IgD-negative memory B cell (primary cell): ENCODE data around the gene PAK6. TPM values are rescaled to one million over a fixed set of nuclear protein-coding genes. Genes with fewer than 3 reads are reported as not detected.
A peak's percentile ranks its signal among the peaks of the same experiment; 100 is the strongest.

Experiments used
- H3K27ac Mint-ChIP-seq, 3 donors: one replicate each; pipeline ENCODE4 v1.8.0; 2020 to 2022; ENCODE audit warnings: mild to moderate bottlenecking in 3 of 3, mixed read lengths in 3 of 3, moderate library complexity in 1 of 3
- H3K27me3 Mint-ChIP-seq: one replicate; pipeline ENCODE4 v1.8.0; 2021; ENCODE audit warnings: mixed read lengths
- H3K36me3 Mint-ChIP-seq: one replicate; pipeline ENCODE4 v1.8.0; 2020; ENCODE audit warnings: mild to moderate bottlenecking, mixed read lengths
- H3K4me1 Mint-ChIP-seq, 3 donors: one replicate each; pipeline ENCODE4 v1.8.0; 2020 to 2022; ENCODE audit warnings: mixed read lengths in 3 of 3, mild to moderate bottlenecking in 1 of 3
- H3K4me3 Mint-ChIP-seq, 4 donors: one replicate each; pipeline ENCODE4 v1.8.0; 2020 to 2022; ENCODE audit warnings: mild to moderate bottlenecking in 4 of 4, mixed read lengths in 4 of 4, moderate library complexity in 3 of 4
- H3K9me3 Mint-ChIP-seq, 3 donors: one replicate each; pipeline ENCODE4 v1.8.0; 2020 to 2021; ENCODE audit warnings: mixed read lengths in 3 of 3, mild to moderate bottlenecking in 1 of 3
- polyA plus RNA-seq: library from polyadenylated mRNA; unstranded; fragments of 300-500 nt; fragmentation: Illumina TruSeq; gene quantifications from one replicate; pipeline ENCODE4 v1.2.3, GENCODE V29; 2021

Gene PAK6
- polyA plus RNA-seq, 1 donor from 2014 or later, result not detected

DNA sequence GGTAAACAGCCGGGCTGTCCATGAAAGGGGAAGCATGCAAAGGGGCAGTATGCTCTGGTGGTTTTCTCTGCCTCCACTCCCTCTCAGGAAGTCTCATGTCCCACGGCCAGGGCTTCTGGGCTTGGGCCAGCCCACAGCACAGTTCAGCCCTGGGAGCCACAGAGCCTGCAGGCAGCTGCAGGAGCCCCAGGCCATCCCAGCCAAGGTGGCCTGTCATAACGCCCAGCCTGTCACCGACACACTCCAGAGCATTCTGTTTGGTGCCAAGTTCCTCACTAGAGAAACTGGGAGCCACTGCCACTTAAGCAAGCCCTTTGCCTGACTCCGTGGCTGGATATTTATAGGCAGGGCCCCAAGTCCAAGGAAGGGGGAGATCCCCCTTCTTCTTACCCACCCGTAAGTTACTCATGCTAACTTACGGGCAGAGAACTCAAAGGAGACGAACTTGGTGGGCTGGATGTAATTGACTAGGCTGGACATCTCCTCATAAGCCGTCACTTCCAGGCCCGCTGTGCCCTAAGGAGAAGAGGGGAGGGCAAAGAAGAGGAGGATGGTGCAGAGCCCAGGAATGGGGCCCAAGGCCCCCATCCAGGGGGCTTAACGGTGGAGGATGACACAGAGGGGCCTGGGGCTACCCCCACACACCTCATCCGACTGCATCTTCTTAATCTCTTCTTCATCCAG, 57.2 kb downstream of the PAK6 start:
- peaks cover 0 to 3% (median 3%) of the 10 kb centered on the region in 3 donors for H3K4me1 Mint-ChIP-seq
- no peaks in the 10 kb centered on the region for H3K27me3 Mint-ChIP-seq
- H3K27ac Mint-ChIP-seq, result no peak overlapping the region
- no peak overlapping the region for H3K4me3 Mint-ChIP-seq
- peaks cover 0 to 9% (median 2%) of the 10 kb centered on the region in 3 donors for H3K9me3 Mint-ChIP-seq
- peaks cover 11% of the 10 kb centered on the region for H3K36me3 Mint-ChIP-seq

DNA sequence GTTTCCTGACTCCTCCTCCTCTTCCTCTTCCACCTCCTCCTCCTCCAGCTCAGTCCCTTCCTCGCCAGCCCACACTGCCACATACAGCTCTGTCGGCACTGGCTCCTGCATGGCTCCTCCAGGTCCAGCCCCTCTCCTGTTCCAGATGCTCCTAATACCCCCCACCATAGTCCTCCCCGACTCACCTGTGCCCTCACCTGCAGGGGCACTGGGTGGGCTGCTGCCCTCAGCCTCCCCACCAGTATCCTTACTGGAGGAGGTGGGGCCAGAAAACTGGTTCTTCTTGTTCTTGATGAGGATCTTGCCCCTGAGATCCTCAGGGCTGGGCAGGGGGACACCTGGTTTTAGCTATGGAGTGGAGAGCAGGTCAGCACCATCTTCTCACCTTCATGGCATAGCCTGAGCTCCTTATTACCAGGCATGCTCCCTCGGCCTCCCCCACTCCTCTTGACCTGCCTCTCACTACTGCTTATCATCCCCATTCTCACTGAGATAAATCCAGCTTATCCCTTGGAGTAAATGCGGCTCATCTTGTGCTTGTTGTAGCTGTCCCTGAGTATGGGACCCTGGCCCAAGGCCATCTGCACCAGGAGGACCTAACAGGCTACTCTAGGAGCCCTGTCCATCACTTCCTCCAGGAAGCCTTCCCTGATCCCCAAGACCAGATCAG, 57.8 kb downstream of the PAK6 start:
- no peaks in the 10 kb centered on the region for H3K27me3 Mint-ChIP-seq
- H3K27ac Mint-ChIP-seq, result no peak overlapping the region
- peak overlapping the region in 1 of 4 donors; percentile 45 for H3K4me3 Mint-ChIP-seq
- peaks cover 0 to 9% (median 2%) of the 10 kb centered on the region in 3 donors for H3K9me3 Mint-ChIP-seq
- peaks cover 0 to 3% (median 3%) of the 10 kb centered on the region in 3 donors for H3K4me1 Mint-ChIP-seq
- peaks cover 11% of the 10 kb centered on the region for H3K36me3 Mint-ChIP-seq

DNA sequence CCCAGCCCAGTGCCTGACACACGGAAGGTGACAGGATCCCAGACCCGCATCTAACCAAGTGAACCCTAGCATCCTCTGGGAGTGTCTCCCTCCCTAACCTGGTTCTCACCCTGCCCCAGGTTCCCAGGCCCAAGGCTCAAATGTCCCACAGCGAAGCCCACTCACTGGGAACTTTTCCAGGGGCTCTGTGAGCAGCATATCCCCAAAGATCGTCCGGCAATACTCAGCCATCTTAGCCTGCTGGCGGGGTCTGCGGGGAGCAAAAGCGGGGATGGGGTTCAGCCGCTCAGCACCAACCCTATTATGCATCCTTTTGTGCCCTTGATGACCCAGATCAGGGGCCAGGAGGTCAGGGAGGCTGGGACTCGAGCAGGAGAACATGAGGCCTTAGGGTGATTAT, 58.5 kb downstream of the PAK6 start:
- H3K27ac Mint-ChIP-seq, result no peak overlapping the region
- H3K27me3 Mint-ChIP-seq, result no peaks in the 10 kb centered on the region
- H3K36me3 Mint-ChIP-seq, result peaks cover 11% of the 10 kb centered on the region
- peaks cover 0 to 9% (median 2%) of the 10 kb centered on the region in 3 donors for H3K9me3 Mint-ChIP-seq
- no peak overlapping the region for H3K4me3 Mint-ChIP-seq
- peaks cover 0 to 3% (median 3%) of the 10 kb centered on the region in 3 donors for H3K4me1 Mint-ChIP-seq

DNA sequence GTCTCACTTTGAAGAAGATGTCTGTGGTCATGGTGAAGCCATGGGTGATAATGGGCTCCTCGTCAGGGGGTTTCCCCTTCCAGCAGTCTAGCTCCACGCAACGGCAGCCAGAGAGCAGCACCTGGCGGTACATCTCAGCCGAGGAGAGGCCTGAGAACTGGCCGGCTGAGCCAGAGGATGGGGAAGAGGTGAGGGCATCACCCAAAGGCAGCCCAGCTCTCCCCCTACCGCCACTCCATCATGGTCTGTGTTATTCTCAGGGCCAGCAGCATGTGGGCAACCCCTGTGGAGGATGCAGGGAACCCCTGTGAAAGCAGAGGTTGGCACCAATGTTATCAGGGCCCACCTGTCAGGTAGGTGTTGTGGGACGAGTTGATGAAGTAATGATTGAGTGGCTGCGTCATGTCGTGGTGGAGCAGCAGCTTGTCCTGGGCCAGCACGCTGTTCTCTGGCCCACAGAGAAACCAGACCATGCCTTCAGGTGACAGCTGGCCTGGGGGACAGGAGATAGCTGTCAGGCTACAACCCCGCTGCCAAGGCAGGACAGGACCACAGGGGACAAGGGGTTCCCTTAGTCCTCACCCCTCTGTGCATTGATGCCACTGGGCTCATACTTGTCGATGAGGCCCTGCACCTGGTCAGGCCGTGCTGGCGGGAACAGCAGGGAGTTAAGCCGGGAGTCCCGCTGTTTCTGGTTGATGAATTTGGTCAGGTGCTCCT, 59.5 kb downstream of the PAK6 start:
- Mint-ChIP-seq H3K27me3 (no peaks in the 10 kb centered on the region), H3K36me3 (peaks cover 14% of the 10 kb centered on the region), H3K27ac (no peak overlapping the region), H3K9me3 (peaks cover 0 to 9% (median 2%) of the 10 kb centered on the region in 3 donors), H3K4me1 (peaks cover 0 to 3% (median 3%) of the 10 kb centered on the region in 3 donors), H3K4me3 (no peak overlapping the region)

DNA sequence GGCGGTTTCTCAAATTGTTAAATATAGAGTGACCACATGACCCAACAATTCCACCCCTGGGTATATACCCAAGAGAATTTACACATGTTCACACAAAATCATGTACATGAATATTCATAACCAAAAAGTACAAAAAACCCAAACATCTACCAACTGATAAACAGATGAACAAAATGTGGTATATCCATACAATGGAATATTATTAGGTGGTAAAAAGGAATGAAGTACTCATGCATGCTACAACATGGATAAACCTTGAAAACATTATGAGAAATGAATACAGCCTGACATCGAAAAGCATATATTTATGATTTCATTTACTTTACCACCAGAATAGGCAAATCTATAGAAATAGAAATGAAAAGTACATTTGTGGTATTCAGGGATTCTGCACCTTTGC, 61.5 kb downstream of the PAK6 start:
- Mint-ChIP-seq H3K9me3 (peaks cover 0 to 9% (median 2%) of the 10 kb centered on the region in 3 donors), H3K27ac (no peak overlapping the region), H3K4me3 (no peak overlapping the region), H3K4me1 (peaks cover 3 to 11% (median 5%) of the 10 kb centered on the region in 3 donors), H3K27me3 (no peaks in the 10 kb centered on the region), H3K36me3 (peaks cover 14% of the 10 kb centered on the region)

DNA sequence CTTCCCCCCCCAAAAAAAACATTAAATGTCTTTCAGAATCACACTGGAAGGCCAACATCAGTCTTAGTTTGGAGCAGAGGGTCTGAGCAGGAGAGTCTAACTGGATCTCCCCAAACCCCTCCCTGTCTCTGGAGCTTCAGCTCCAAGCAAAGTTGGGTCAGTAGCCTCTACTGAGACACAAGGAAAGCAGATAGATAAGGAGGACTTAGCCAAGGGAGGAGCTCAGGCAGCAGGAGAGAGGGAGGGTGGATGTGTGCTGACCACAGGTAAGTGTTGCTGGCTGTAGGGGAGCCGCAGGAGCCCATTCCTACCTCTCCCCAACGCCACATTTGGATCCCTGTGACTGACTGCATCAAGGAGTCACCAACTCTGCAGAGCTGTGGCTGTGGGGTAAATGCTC, 61.9 kb downstream of the PAK6 start:
- Mint-ChIP-seq H3K27ac (no peak overlapping the region), H3K9me3 (peaks cover 0 to 9% (median 2%) of the 10 kb centered on the region in 3 donors), H3K4me3 (no peak overlapping the region), H3K4me1 (peaks cover 0 to 11% (median 5%) of the 10 kb centered on the region in 3 donors), H3K27me3 (no peaks in the 10 kb centered on the region), H3K36me3 (peaks cover 14% of the 10 kb centered on the region)

DNA sequence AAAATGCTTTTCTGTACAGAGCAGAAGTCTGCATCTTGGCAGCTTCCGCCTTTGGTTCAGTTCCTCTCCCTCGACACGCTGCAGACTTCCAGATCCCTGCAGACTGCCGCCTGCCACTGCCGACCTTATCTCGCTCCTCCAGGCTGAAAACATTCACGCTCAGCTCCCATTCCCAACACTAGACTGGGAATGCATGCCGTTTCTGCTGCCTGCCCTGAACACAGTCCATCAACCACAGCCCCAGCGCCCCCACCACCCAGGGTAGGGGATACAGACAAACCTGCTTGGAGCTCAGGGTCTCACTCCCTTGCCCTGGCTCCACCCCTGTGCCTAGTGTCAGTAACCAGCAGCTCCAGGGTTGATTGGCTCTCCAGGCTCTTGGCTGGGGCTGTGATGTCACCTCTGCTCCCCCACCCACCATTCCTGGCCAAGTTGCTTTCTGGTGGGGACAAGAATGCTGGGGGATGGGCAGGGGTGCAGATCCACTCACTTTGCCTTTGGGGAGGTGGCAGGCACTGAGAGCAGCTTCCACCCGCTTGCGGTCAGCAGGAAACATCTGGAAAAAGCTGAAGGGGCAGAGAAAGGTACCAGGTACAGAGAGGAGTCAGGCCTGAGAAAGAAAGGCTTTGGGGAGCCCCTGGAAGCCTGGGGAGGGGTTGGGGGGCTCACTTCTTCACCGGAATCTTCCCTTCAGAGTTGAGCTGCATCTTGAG, 62.8 kb downstream of the PAK6 start:
- Mint-ChIP-seq H3K36me3 (peaks cover 14% of the 10 kb centered on the region), H3K4me1 (peaks cover 7 to 16% (median 9%) of the 10 kb centered on the region in 3 donors), H3K27ac (no peak overlapping the region), H3K27me3 (no peaks in the 10 kb centered on the region), H3K4me3 (peak overlapping the region in 1 of 4 donors; percentile 12), H3K9me3 (peaks cover 0 to 9% (median 2%) of the 10 kb centered on the region in 3 donors)

DNA sequence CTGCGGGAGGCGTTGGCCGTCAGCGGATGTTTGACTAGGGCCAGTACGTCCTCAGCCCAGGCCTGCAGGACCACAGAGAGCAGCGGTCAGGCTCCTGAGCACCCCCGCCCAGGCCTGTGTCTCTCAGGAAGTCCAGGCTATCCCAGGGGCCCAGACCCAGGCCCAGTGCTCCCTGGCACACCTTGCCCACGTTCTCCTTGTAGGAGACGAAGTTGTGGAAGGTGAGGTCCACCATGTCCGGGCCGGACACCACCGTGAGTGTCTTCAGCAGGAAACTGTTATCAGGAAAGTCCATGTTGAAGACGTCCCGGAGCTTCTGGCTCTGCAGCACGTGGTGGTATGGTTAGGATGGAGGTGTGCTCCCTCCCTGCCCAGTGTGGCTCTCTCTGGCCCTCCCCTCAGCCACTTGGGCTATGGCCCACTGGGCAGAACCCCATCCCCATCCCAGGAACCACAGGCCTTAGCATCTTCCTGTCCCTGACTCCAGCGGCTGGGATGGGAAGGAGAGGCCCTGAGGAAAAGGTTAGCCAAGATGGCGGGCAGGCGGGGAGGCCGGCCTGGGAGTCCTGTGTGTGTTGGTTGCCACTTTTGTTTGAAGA, 63.5 kb downstream of the PAK6 start:
- H3K9me3 Mint-ChIP-seq, result peaks cover 0 to 9% (median 2%) of the 10 kb centered on the region in 3 donors
- peaks cover 10 to 20% (median 10%) of the 10 kb centered on the region in 3 donors for H3K4me1 Mint-ChIP-seq
- H3K27me3 Mint-ChIP-seq, result no peaks in the 10 kb centered on the region
- H3K36me3 Mint-ChIP-seq, result peaks cover 14% of the 10 kb centered on the region
- no peak overlapping the region for H3K4me3 Mint-ChIP-seq
- H3K27ac Mint-ChIP-seq, result no peak overlapping the region

DNA sequence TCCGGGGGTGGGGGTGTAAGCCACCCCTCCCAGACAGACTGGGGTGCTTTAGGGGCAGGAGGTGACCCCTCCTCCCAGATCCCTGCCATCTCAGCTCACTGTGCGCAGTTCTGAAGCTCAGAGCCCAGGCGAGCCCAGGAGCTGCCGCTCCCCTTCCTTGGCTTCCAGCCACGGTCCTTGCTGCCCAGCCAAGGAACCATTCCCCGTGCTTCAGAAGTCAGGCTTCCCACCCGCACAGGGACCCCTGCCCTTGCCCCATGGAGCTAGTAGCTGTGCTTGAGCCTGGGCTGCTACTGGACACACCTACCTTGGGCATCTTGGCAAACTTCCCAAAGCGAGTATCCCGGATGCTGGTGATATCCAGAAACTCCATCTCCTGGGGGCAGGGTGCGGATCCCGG, 64.1 kb downstream of the PAK6 start:
- Mint-ChIP-seq H3K4me1 (peaks cover 10 to 20% (median 12%) of the 10 kb centered on the region in 3 donors), H3K27ac (no peak overlapping the region), H3K27me3 (no peaks in the 10 kb centered on the region), H3K4me3 (no peak overlapping the region), H3K36me3 (peaks cover 14% of the 10 kb centered on the region), H3K9me3 (peaks cover 0 to 9% (median 2%) of the 10 kb centered on the region in 3 donors)

DNA sequence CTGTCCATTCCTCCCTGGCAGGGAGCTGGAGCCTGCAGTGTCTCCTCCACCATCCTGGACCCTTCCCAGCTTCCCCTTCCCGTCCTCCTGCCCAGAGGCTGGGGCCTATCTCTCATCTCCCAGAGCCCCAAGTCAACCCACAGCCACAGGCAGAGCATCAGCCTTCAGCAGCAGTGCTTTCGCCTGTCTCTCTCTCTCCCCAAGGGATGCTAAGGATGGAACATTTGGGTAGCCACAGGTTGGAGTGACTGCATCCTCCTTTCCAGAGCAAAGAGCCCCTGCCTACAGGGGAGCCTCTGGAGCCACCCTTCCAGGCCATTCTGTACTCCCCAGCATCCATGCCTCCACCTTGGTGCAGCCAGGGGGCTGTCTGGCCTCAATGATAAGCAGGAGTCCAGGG, 64.7 kb downstream of the PAK6 start:
- Mint-ChIP-seq H3K36me3 (peaks cover 14% of the 10 kb centered on the region), H3K9me3 (peaks cover 0 to 9% (median 2%) of the 10 kb centered on the region in 3 donors), H3K4me3 (no peak overlapping the region), H3K27ac (no peak overlapping the region), H3K27me3 (no peaks in the 10 kb centered on the region), H3K4me1 (peaks cover 11 to 23% (median 12%) of the 10 kb centered on the region in 3 donors)

DNA sequence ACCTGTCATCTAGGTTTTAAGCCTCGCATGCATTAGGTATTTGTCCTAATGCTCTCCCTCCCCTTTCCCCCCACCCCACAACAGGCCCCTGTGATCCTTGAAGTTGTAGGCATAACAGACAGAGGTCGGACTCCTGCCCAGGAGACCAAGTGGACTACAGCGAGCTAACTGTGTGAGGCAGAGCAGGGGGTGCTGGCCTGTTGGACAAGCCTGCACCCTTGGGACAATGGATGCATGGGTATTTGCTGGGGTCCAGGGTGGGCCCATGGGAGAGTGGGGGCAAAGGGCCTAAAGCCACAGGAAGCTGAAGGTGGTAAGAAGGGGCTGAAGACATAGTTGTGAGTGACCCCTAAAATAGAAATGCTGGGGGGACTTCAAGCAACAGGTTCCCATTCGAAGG, 66.4 kb downstream of the PAK6 start:
- Mint-ChIP-seq H3K4me3 (peak overlapping the region in 3 of 4 donors; percentile 17 to 97 (median 84)), H3K36me3 (peaks cover 8% of the 10 kb centered on the region), H3K27ac (peak overlapping the region in 1 of 3 donors; percentile 76), H3K27me3 (no peaks in the 10 kb centered on the region), H3K9me3 (peaks cover 0 to 7% (median 2%) of the 10 kb centered on the region in 3 donors), H3K4me1 (peaks cover 22 to 31% (median 24%) of the 10 kb centered on the region in 3 donors)

DNA sequence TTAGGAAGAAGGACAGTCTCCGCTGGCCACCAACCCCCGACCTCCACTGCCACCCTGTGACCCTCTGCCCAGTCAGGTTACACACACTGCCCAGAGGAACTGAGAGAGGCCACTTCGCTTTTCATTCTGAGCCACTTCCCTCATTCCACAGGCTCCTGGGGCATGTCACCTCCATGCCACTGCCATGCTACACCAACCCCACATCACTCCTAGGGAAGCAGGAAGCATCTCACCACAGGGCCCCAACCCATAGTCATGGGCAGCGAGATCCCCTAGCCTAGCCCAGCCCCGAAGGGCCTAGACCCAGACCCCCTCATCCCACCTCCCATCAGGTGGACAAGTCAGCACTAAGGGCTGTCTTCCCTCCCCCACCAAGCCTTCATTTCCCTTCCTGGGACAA, 67.5 kb downstream of the PAK6 start:
- Mint-ChIP-seq H3K27me3 (no peaks in the 10 kb centered on the region), H3K9me3 (no peaks in the 10 kb centered on the region), H3K27ac (peak overlapping the region; percentile 34 to 93 (median 76)), H3K36me3 (peaks cover 3% of the 10 kb centered on the region), H3K4me3 (peak overlapping the region; percentile 93 to 98 (median 97)), H3K4me1 (peaks cover 22 to 31% (median 24%) of the 10 kb centered on the region in 3 donors)

DNA sequence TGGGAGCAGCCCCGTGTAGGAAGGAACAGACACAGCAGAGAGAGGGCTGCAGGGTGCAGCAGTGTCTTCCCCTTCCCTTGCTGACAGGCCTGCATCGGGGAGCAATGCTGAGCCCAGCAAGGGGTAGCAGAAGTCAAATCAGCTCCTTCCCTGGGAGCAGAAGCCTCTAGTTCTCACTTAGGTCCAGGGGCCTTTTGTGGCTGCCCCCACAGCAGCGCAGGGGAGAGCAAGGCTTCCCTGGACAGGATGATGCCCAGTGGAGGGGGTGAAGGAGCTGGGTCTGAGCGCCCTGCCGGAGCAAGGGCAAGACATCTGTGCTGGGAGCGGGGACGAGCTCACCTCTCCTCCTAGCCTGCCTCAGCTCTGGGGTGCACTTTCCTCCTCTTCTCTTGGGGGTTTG, 68.0 kb downstream of the PAK6 start:
- H3K36me3 Mint-ChIP-seq, result peaks cover 3% of the 10 kb centered on the region
- no peaks in the 10 kb centered on the region for H3K9me3 Mint-ChIP-seq
- H3K27me3 Mint-ChIP-seq, result no peaks in the 10 kb centered on the region
- H3K27ac Mint-ChIP-seq, result peak overlapping the region; percentile 34 to 93 (median 76)
- H3K4me3 Mint-ChIP-seq, result peak overlapping the region; percentile 93 to 98 (median 97)
- H3K4me1 Mint-ChIP-seq, result peaks cover 22 to 31% (median 24%) of the 10 kb centered on the region in 3 donors
